H1 (cell line): ENCODE results near the gene C2CD4C.
"Not testable (repeated sequence)": the region's sequence is repeated elsewhere in the genome, so short reads cannot be mapped to it uniquely, and the experiment has no call there.

ENCODE experiments used
- ATF3 ChIP-seq: IDR thresholded peaks from 2 replicates; pipeline ENCODE4 v1.6.1; 2011; ENCODE audit warnings: low read depth, mild to moderate bottlenecking, low read length; ENCODE audit not compliant: insufficient read depth
- CTCF ChIP-seq, 3 experiments: IDR thresholded peaks; 1 replicate in 2 of 3; 2 replicates in 1 of 3; pipeline versions ENCODE4 v1.5.1 to v1.6.1; 2011; ENCODE audit warnings: low read length in 3 of 3, mild to moderate bottlenecking in 3 of 3, inconsistent platforms in 2 of 3, low read depth in 1 of 3, moderate library complexity in 1 of 3; ENCODE audit not compliant: insufficient read depth in 1 of 3; ENCODE audit errors: control extremely low read depth in 1 of 3
- POLR2AphosphoS5 ChIP-seq: IDR thresholded peaks from 2 replicates; pipeline ENCODE4 v1.6.1; 2011; ENCODE audit warnings: low read depth, low read length
- TCF12 ChIP-seq: IDR thresholded peaks from 2 replicates; pipeline ENCODE4 v1.6.1; 2011; ENCODE audit warnings: low read depth, mild to moderate bottlenecking, low read length

- TF ChIP-seq ATF3; CTCF (IDR thresholded peaks at IDR 0.05; ENCODE audit: control extremely low read depth in 1 of 3, insufficient read depth in 1 of 3, low read depth in 1 of 3, low read length in 3 of 3); POLR2AphosphoS5; TCF12: not testable (repeated sequence)
Observed at GRCh38 chr19:386632-387301, 22.2 kb downstream of the C2CD4C start.
